ENCODE data around the gene WAC.

Gene WAC

DNA sequence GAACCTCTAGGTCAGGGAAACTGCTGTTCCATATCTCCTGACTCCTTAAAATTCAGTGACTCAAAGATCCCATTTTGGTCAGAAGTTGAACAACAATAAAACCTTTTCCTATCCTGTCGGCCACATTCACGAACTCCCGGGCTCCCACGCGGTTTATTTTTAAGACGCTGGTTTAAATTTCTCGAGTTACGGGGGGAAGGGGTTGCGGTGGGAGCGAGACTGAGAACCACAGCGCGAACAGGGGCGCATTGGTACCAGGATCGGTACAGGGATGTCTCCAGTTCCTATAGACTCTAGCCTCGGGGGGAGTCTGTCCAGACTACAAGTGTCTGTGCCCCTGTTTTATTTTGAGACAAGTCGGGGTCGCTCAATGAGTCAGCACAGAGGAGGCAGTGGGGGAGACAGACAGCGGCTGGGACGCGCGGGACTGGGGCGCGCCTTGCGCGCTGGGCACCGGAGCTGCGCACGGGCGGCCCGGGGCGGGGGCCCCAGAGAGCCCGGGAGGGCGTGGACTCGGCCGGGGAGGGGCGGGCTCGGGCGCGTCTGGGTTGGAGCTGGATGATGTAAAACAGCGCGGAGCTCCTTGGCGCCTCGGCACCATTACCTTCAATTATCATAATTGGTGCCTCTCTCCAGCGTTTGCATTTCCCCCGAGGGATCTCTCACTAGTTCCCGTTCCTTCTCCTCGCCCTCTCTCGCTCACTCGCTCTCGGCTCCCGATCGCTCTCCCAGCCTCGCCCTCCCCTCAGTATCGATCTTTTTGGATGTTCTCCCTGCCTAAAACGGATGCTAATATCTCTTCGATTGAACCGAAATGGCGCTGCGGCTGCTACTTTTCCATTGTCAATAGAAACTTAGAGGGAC lies 135.7 kb downstream of the WAC start:
- DNase-seq (ENCODE audit: low spot score): peak; percentile 78

DNA sequence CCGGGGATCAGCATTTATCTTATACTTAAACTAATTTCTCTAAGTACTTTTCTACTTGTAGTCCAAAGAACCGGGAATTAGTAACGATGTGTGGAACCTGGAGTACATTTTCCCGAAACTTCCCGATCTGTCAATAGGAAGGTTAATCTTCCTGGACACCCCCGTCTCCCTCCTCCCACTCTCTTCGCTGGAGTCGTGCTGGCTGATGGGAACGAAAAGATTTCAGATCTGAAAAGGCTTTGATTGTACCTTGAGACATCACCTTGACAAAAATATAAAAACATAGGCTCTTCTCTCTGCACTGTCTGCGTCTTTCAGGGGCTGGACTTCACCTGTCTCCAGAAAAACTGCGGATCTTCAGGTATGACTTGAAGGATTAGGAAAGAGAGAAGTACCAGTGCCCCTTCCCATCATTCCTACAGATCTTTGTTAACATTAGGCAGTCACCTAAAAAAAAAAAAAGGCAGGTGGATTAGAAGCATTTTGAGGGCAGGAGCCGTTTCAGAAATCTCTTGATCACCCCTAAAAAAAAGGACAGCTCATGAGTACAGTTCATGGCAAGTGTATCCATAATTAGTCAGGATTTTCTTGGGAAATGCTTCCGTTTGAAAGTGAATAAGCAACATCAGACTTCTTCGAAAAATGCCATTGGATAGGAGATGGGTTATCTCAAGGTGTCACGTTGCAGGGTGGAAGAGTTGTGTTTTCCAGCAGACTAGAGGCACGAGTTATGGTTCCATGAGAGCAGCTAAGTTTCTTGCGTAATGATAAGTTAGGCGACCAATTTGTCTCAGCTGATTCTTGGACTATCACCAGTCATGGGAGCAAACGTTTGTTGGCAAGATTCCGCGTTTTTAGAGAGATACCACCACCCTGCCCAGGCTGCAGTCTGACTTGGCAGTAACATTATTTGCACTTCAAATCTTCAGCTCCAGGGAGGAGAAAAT lies 136.6 kb downstream of the WAC start:
- DNase-seq (ENCODE audit: low spot score): no peak

Measured in AG20443 (cell line).